ENCODE measurements around the gene RHAG.
A peak's percentile ranks its signal among the peaks of the same experiment; 100 is the strongest.
"Not testable (repeated sequence)": the region's sequence is repeated elsewhere in the genome, so short reads cannot be mapped to it uniquely, and the experiment has no call there.

RHAG gene

DNA sequence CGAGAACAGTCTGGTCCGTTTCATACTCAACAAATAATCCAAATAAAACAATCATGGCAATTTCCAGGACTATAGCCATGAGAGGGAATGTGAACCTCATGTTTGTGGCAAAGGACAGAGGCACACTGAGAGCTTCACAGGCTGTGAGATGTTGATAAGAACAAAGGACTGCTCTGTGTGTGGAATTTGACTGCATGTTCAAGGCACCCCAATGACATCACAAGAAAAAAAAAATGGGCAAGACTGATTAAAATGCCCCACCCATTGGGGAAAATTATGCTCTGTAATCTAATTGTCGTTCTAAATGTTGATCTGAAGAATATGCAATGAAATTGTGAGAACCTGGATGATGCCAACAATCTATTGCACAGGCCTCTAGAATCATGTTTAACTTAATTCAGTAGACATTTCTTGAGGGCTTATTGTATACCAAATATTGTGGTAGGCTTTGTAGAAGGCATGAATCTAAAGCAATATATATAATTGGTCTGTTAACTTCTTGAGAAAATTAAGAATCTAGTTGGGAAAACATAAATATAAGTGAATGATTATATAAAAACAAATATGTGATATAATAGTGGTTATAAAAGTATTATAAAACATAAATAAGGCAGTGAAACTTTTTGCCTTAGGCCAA lies at the start of gene RHAG:
RHAG (minus strand) TSS at position 127 of the 637 bp plus-strand sequence; CDS start at position 100, 27 bp downstream.
- DNase-seq, result no peak

DNA sequence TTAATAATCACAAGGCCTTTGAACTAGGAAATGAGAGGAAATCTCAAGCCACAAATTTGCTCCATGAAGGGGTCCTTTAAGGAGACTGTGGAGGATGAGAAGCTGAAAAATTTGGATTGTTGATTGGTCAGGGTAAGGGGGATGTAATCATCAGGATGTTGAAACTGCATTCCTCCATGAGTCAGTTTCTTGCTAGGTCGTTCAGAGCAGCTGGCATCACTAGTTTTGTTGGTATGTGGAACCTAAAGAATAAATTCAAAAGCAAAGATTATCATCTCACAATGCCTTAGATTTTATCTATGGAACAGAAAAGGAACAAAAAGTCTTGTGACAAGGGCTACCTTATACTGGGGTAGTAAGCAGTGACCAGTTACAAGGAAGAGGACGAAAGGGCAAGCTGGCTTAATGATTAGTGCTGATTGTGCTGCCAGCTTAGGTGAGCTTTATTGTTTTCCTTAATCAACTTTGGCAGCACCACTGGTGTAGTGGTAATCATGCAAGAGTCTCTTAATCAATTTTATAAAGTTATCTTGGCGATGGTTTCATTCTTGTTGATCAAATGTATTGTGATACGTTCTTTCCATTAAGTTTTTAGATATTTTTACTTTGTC lies 40.1 kb upstream of the RHAG start:
- DNase-seq, result no peak

GRCh38 chr6:49675816-49676215 lies 39.2 kb upstream of the RHAG start:
- DNase-seq, result no peak

DNA sequence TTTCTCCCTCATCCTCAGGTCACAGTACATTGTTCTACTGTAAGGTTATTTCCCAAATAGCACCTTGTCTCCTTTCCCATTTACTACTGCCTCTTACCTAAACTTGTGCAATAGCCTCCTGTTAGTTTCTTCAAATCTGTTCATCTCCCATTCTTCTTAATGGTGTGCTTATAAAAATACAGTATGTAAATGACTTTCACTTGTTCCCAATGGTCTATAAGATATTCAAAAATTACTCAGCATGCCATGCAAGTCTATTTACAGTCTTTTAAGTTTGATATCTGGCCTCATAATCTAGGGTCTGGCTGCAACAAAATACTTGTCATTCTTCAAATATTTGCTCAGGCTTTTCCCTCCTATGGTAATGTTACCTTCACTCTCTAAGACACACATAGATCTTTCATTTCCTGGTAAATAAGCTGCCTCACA lies 31.5 kb upstream of the RHAG start:
- no peak for DNase-seq

- no peak for DNase-seq
Measured at GRCh38 chr6:49666930-49667757, 30.5 kb upstream of the RHAG start.

DNA sequence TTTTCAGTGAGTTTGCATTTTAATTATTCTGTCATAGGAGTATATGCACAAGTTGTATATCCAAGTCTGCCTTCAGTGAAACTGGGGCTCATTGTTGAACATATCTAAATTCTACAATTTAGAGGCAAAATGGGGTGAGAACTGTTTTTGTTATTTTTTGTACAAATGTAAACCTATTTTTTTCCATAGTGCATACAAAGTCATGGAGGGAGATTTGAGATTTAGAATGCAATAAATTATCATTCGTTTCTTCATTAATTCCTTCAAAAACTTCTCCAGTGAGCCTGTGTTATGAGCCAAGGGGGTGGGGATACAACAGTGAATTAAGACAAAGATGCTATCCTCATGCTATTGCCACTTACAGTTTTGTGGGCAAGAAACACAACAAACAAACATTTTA lies 29.8 kb upstream of the RHAG start:
- no peak for DNase-seq

- DNase-seq, result no peak
Measured at GRCh38 chr6:49664817-49665216, 28.2 kb upstream of the RHAG start.

DNA sequence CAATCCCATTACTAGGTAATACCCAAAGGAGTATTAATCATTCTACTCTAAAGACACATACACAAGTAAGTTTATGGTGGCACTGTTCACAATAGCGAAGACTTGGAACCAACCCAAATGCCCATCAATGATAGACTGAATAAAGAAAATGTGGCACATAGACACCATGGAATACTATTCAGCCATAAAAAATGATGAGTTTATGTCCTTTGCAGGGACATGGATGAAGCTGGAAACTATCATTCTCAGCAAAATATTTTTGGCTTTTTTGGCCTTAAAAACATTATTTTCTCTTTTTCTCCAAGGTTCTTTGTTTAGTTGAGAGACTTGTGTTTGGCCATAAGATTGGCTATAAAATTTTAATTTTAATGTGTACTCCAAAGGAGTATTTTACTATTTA lies 27.4 kb upstream of the RHAG start:
- DNase-seq, result not testable (repeated sequence)

DNA sequence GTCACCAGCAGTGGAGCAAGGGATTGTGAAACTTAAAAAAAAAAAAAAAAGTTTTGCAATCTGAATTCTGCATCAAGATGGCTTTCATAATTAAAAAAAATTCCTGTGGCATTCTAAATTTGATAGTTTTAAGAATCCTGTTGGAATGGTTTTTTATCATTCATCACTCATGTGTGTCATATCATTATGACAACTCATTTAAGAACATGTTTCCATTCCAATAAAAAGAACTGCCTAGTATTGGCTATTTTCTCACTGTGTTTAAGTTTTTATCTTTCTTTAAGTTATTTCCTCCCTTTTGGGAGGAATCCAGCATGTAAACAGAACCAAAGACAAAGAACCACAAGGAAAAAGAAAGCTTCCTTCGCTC lies 26.2 kb upstream of the RHAG start:
- DNase-seq, result no peak

- DNase-seq, result no peak
Measured at GRCh38 chr6:49662231-49662891, 25.7 kb upstream of the RHAG start.

DNA sequence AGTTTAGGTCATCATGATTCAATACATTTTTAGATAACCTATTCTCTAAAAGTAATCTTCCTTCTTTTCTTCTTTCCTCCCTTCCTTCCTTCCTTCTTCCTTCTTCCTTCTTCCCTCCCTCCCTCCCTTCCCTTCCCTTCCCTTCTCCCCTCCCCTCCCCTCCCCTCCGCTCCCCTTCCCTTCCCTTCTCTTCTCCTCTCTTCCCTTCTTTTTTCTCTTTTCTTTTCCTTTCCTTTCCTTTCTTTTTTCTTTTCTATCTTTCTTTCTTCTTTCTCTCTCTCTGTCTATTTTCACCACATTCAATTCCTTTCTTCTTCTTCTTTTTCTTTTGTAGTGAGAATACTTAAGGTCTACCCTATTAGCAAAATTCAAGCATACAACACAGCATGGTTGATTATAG lies 17.3 kb upstream of the RHAG start:
- no peak for DNase-seq

- DNase-seq, result no peak
Measured at GRCh38 chr6:49653438-49653837, 16.8 kb upstream of the RHAG start.

DNA sequence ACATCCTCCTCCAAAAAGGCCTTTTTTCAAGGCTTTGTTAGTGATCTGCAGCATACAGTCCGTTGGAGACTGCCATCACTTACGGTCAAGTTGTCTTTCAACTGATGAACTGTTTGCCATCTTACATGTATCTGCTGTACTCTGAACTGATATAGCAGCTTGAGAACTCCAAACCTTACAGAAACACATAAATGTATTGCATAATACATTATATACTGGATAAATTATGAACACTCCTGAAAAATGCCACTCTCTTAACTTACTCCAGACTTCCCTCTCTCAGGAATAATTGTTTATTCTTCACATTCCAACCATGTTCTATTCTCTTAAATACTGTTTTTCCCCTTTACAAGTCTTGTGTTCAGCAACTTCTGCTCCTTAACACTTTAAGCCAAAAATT lies 14.6 kb upstream of the RHAG start:
- no peak for DNase-seq

- DNase-seq, result peak; percentile 16
Measured at GRCh38 chr6:49649988-49650387, 13.3 kb upstream of the RHAG start.

GRCh38 chr6:49648036-49648435 lies 11.4 kb upstream of the RHAG start:
- no peak for DNase-seq

GRCh38 chr6:49647476-49647875 lies 10.8 kb upstream of the RHAG start:
- no peak for DNase-seq

DNA sequence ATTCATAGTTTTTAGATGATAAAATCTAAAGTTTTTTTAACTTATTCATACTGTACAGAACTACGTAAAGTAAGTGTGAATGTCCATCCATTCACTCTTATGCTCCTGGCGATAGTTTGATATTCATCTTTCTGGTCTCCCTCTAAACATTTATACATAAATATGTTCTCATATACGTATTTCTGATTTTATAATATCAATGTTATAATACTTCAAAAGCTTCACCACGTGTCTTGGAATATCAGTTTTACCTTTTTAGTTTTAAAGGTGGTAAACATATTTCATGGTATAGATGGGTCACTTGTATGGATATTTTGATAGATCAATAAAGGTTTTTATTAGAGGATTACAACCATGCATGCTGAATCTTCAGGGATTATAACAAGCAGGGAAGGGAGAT lies 10.3 kb upstream of the RHAG start:
- no peak for DNase-seq

- no peak for DNase-seq
Measured at GRCh38 chr6:49646130-49646824, 9.6 kb upstream of the RHAG start.

- no peak for DNase-seq
Measured at GRCh38 chr6:49645139-49645538, 8.5 kb upstream of the RHAG start.

GRCh38 chr6:49639177-49639817 lies 2.7 kb upstream of the RHAG start:
- DNase-seq, result no peak

DNA sequence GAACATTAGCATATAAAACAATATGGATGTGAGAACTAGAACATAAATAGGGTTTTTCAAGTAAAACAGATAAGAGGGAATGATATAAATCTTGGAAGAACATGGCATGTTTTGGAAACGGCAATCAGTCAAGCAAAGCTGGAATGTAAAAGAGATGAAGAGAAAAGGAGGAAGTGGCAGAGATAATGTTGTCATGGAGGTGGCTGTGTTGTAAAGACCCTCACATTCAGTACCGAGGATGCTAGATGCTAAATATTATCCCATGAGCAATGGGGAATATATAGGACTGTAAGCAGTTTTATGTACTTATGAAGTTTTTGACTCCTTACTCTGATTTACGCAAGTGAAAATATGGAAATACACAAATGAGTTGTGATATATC lies 702 bp upstream of the RHAG start:
- no peak for DNase-seq

- DNase-seq, result no peak
Measured at GRCh38 chr6:49635978-49636712, 494 bp downstream of the RHAG start.
